ENCODE results near the gene VPS35.

- TF ChIP-seq POLR2A (IDR thresholded peaks at IDR 0.05; ENCODE audit: low read length) (no peak), POLR2AphosphoS2 (conservative IDR thresholded peaks at IDR 0.05; ENCODE audit: low read length) (no peak), CTCF (IDR thresholded peaks at IDR 0.05) (no peak), TP53 (CRISPR knock-in tag; IDR thresholded peaks at IDR 0.05) (no peak), CHD4 (IDR thresholded peaks at IDR 0.05; ENCODE audit: borderline replicate concordance) (no peak), RCOR1 (IDR thresholded peaks at IDR 0.05; ENCODE audit: low read depth, low read length) (no peak), EHMT2 (IDR thresholded peaks at IDR 0.05; ENCODE audit: low read depth) (no peak), HOXA7 (CRISPR knock-in tag; IDR thresholded peaks at IDR 0.05) (no peak), ESRRA (IDR thresholded peaks at IDR 0.05; ENCODE audit: borderline replicate concordance, low read length) (no peak), CEBPB (IDR thresholded peaks at IDR 0.05) (no peak)
- TF ChIP-seq, protein P1, sequence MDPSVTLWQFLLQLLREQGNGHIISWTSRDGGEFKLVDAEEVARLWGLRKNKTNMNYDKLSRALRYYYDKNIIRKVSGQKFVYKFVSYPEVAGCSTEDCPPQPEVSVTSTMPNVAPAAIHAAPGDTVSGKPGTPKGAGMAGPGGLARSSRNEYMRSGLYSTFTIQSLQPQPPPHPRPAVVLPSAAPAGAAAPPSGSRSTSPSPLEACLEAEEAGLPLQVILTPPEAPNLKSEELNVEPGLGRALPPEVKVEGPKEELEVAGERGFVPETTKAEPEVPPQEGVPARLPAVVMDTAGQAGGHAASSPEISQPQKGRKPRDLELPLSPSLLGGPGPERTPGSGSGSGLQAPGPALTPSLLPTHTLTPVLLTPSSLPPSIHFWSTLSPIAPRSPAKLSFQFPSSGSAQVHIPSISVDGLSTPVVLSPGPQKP (IDR thresholded peaks at IDR 0.05; ENCODE audit: low read depth, low read length): no peak
These were observed 12.6 kb upstream of the VPS35 start for GRCh38 chr16:46701615-46702014.

Data from A549 (cell line).